Prostate gland (tissue), 2 donors: ENCODE results near the gene NSMCE1. TPM values are rescaled to one million over a fixed set of nuclear protein-coding genes. Genes with fewer than 3 reads are reported as not detected.

ENCODE experiments used
- DNase-seq: peaks from one replicate; pipeline ENCODE4 v3.0.0-alpha.2; 2019; ENCODE audit warnings: low spot score
- H3K27ac ChIP-seq, 2 donors: fragments of 200-600 bp; sonication (generic); 2 replicates each; pipeline ENCODE4 v1.5.1; 2017 to 2019
- H3K27me3 ChIP-seq: fragments of 200-600 bp; sonication (generic); replicated peaks from 2 replicates; pipeline ENCODE4 v1.5.1; 2019; ENCODE audit not compliant: insufficient read depth
- H3K36me3 ChIP-seq, 2 donors: fragments of 200-600 bp; sonication (generic); 1 replicate in 1 of 2; 2 replicates in 1 of 2; pipeline versions ENCODE4 v1.5.1 to v1.8.1; 2017 to 2019
- H3K4me1 ChIP-seq: fragments of 200-600 bp; sonication (generic); replicated peaks from 2 replicates; pipeline ENCODE4 v1.5.1; 2019
- H3K4me3 ChIP-seq, 2 donors: fragments of 200-600 bp; sonication (generic); 2 replicates each; pipeline ENCODE4 v1.5.1; 2017 to 2019
- H3K9me3 ChIP-seq: fragments of 200-600 bp; sonication (generic); 2 replicates; pipeline ENCODE4 v1.5.1; 2017
- CTCF ChIP-seq, 4 experiments: fragments of 200-600 bp in 2 of 4; fragments of 450-650 bp in 2 of 4; sonication (generic) in 2 of 4; IDR thresholded peaks; 1 replicate in 3 of 4; 2 replicates in 1 of 4; pipeline ENCODE4 v1.5.1; 2016 to 2019; ENCODE audit warnings: antibody characterized with exemption in 4 of 4, mild to moderate bottlenecking in 2 of 4, moderate library complexity in 2 of 4
- POLR2A ChIP-seq: fragments of 450-650 bp; IDR thresholded peaks from one replicate; pipeline ENCODE4 v1.6.1; 2016; ENCODE audit warnings: antibody characterized with exemption, mild to moderate bottlenecking
- POLR2AphosphoS5 ChIP-seq: sonication (generic); formaldehyde crosslinking; IDR thresholded peaks from one replicate; pipeline ENCODE4 v1.6.1; 2017; ENCODE audit warnings: antibody characterized with exemption
- WGBS: methylation state at CpG from one replicate; pipeline ENCODE4 v1.1.5; 2018; 5-methylcytosine and 5-hydroxymethylcytosine counted together
- intact Hi-C: fragments of 100-400 bp; cut with DNase I; formaldehyde crosslinking; loops from one replicate; pipeline ENCODE4 v1.14.2; 2022
- total RNA-seq, 2 donors: library from RNA; depleted of rRNA; stranded (reverse); fragments of >200 nt; gene quantifications; one replicate each; pipeline ENCODE4 v1.1.0, GENCODE V29; 2016

The NSMCE1 gene
- total RNA-seq: 10 to 100 TPM; 55.4 to 71.7 TPM

GRCh38 chr16:27268376-27269299 is at the start of gene NSMCE1:
Gene NSMCE1 (minus strand): TSS chr16:27268772. CDS start chr16:27257570, 11,202 bp downstream.
- intact Hi-C loops: loop anchor here (2.0 kb wide), 1 partner anchor 34 kb away; no protein-coding TSS in a partner anchor
- Histone ChIP-seq H3K4me1 (no peaks in the 10 kb centered on the region), H3K27ac (peak within 1 kb of the TSS; percentile 83 to 84), H3K27me3 (no peaks in the 10 kb centered on the region), H3K4me3 (peak within 1 kb of the TSS; percentile 68 to 92), H3K9me3 (no peaks in the 10 kb centered on the region), H3K36me3 (no peaks in the 10 kb centered on the region)
- TF ChIP-seq POLR2A: peak; percentile 80
- peak; percentile 98 for TF ChIP-seq POLR2AphosphoS5
- peak in 3 of 4 experiments; percentile 17 to 39 (median 33) for TF ChIP-seq CTCF (IDR thresholded peaks at IDR 0.05)
- peak; percentile 97 for DNase-seq
- WGBS: 8% methylated on average over 57 of the region's 58 CpGs

- Histone ChIP-seq H3K4me3 (no peak overlapping the region), H3K4me1 (peaks cover 6% of the 10 kb centered on the region), H3K9me3 (no peaks in the 10 kb centered on the region), H3K36me3 (no peaks in the 10 kb centered on the region), H3K27ac (peak overlapping the region; percentile 91 to 92), H3K27me3 (no peaks in the 10 kb centered on the region)
- intact Hi-C loops: loop anchor here (5.0 kb wide), 2 partner anchors 56 to 76 kb away; no protein-coding TSS in a partner anchor
- no peak for DNase-seq
- TF ChIP-seq POLR2AphosphoS5 (no peak), POLR2A (no peak), CTCF (IDR thresholded peaks at IDR 0.05) (no peak)
- WGBS: 74% methylated on average over 10 of the region's 10 CpGs
These were observed 49.3 kb upstream of the NSMCE1 start for GRCh38 chr16:27317738-27318391.

- peak; percentile 64 for DNase-seq
- TF ChIP-seq POLR2AphosphoS5 (peak; percentile 41), POLR2A (no peak)
- no peak overlapping the region for H3K4me3 ChIP-seq
- WGBS: 19% methylated on average over 7 of the region's 7 CpGs
- no peaks in the 10 kb centered on the region for H3K9me3 ChIP-seq
- intact Hi-C loops: loop anchor here (5.0 kb wide), 2 partner anchors 55 to 75 kb away; no protein-coding TSS in a partner anchor
- H3K36me3 ChIP-seq: no peaks in the 10 kb centered on the region
- peak overlapping the region; percentile 91 to 92 for H3K27ac ChIP-seq
- peaks cover 6% of the 10 kb centered on the region for H3K4me1 ChIP-seq
- no peaks in the 10 kb centered on the region for H3K27me3 ChIP-seq
These were observed 48.7 kb upstream of the NSMCE1 start for GRCh38 chr16:27317320-27317719.

DNA sequence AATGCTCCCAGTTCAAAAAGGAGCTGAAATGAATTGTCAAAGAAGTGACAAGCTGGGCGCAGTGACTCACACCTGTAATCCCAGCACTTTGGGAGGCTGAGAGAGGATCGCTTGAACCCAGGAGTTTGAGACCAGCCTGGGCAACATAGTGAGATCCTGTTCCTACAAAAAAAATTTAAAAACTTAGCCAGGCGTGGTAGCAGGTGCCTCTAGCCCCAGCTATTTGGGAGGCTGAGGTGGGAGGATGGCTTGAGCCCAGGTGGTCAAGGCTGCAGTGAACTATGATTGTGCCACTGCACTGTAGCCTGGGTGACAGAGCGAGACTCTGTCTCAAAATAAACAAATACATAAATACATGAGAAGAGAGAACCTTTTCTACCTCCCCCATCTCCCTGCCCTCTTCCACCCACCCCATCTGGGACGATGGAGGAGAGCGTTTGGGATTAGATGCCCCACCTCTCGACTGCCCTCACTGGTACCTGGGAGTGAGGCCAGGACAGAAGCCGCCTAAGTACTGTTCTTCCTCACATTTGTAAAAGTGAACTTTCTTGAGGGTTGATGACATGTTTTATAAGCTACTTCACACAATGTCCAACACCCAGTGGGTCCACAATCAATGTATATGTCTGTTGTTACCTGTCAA is 47.6 kb upstream of the NSMCE1 start:
- no peak for DNase-seq
- Histone ChIP-seq H3K4me1 (peaks cover 6% of the 10 kb centered on the region), H3K4me3 (no peak overlapping the region), H3K9me3 (no peaks in the 10 kb centered on the region), H3K36me3 (no peaks in the 10 kb centered on the region), H3K27me3 (no peaks in the 10 kb centered on the region), H3K27ac (peak overlapping the region; percentile 91 to 92)
- WGBS: 49% methylated on average over 8 of the region's 8 CpGs
- TF ChIP-seq POLR2A (no peak), POLR2AphosphoS5 (peak; percentile 3)
- intact Hi-C loops: loop anchor here (5.0 kb wide), 2 partner anchors 54 to 74 kb away; no protein-coding TSS in a partner anchor

DNA sequence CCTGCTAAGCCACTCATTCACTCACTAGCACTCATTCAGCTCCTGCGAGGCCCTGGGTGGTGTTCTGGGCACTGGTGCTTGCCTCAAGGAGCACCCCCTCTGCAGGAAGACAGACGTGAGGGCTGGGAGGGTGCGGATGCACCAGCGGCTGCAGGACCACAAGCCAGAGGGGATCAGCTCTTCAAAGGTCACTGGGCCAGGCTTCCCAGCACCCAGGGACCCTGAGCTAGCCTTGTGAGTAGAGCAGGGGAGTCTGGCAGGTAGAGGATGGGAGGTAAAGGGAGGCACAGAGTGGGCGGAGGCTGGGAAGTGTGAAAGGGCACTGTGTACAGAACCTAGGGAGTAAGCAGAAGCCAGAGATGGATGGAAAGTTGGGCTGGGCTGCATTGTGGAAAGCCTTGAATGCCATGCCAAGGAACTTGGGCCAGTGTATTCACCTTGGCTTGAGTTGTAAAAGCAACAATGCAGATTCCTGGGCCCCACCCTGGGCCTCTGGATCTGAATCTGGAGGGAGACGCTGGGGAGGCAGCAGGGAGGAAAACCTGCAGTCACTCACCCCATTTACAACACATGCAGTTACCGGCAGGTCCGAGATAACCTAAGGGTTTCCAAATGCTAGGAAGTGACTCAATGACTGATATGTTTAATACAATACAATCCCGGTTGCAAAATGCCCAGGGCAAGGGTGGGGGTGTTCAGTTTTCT is 46.9 kb upstream of the NSMCE1 start:
- no peak for TF ChIP-seq CTCF (IDR thresholded peaks at IDR 0.05)
- peak; percentile 35 for TF ChIP-seq POLR2AphosphoS5
- Histone ChIP-seq H3K36me3 (no peaks in the 10 kb centered on the region), H3K4me1 (peaks cover 6% of the 10 kb centered on the region), H3K4me3 (peak overlapping the region in 1 of 2 donors; percentile 76), H3K27ac (peak overlapping the region; percentile 91 to 92), H3K27me3 (no peaks in the 10 kb centered on the region), H3K9me3 (no peaks in the 10 kb centered on the region)
- 23% methylated on average over 9 of the region's 9 CpGs for WGBS
- intact Hi-C loops: loop anchor here (5.0 kb wide), 2 partner anchors 53 to 73 kb away; no protein-coding TSS in a partner anchor
- DNase-seq: peak; percentile 35
